NCI-H2107 (cell line): ENCODE results near the gene AGAP1.
A peak's percentile ranks its signal among the peaks of the same experiment; 100 is the strongest.

ENCODE experiments used
- DNase-seq: peaks from one replicate; lab custom pipeline; 2025; lab: John Stamatoyannopoulos, UW

AGAP1 gene

GRCh38 chr2:235508371-235509160, 14.7 kb downstream of the AGAP1 start:
- peak; percentile 35 for DNase-seq

- DNase-seq: no peak
Measured at GRCh38 chr2:235510318-235510717, 16.5 kb downstream of the AGAP1 start.

DNA sequence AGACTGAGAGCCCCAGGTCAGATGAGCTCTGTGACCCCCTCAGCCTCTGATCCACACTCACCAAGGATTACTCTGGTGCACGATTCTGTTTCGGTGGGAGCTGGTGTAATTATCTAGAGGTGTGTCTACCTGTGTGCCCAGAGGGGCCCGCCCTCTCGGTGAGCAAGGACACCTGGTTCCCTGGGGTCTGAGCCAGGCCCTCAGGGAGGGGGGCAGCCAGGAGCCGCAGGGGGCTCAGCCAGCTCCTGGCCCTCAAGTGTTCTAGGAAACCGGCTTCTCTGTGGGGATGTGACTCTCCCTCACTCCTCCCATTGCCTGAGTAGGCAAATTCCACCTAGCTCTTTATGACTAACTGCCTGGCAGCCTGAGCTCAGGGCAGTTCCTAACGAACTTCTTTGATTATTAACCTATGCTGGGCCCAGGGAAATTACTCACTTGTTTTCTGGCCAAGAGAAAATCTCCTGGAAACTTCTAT, 17.4 kb downstream of the AGAP1 start:
- DNase-seq: no peak

- no peak for DNase-seq
Measured at GRCh38 chr2:235511751-235512698, 18.2 kb downstream of the AGAP1 start.

DNA sequence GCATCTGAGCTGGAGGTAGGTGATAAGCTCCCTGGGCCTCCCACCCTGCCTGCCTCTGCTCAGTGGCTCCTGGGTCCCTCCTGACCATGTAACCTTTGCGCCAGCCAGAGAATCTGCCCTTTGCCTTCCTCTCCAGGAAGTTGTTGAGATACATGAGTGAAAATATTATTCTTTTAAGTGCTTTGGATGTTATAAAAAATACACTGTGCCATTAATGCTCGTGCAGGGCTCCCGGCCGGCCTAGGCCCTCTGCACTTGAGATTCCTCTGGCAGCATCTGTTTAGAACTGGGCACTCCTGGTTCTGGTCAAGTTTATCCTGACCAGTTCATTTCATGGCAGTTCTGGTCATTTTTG, 18.8 kb downstream of the AGAP1 start:
- no peak for DNase-seq

DNA sequence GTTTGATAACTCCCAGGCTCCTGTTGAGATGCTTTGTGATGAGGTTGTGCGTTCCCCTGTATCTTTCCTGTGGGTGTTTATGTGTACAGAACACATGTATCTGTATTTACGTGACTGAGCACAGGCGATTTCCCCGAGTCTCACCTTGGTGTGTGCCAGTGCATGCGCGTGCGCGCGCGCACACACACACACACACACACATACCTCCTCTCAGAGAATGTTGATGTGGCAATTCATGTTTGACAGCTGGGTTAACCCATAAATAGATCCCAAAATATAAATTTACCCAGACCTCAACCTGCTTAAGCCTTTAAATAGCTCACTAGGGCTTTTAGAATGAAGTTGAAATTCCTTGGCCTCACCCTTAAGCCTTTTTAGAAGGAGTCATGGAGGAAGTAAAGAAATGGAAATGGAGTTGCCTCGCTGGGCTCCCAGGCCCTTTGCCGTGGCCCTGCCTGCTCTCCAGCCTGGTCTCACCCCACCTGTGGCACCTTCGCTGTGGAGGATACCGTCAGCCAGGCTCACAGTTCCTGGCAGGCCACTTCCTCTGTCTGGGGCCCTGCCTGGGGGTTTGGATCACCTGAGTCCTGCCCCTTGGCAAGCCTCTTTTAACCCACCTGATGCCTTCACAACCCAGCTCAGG, 20.3 kb downstream of the AGAP1 start:
- DNase-seq: no peak

GRCh38 chr2:235514627-235515363, 21.0 kb downstream of the AGAP1 start:
- DNase-seq: no peak

DNA sequence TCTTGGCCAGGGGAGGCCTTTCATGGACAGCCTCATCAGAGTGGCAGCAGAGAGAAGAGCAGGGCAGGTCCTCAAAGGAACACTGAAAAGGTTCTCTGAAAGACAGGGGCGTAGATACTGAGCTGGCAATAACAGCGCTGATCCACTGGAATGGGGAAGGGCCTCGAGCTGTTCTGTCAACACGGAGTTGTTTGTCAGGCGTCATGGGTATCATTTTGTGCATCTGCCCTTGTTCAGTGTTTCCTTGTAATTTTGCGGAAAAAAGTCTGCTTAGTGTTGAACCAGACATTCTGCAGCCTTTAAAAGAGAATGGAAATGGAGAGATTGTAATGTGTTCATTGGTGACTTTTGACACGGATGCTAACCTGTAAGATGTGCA, 21.5 kb downstream of the AGAP1 start:
- no peak for DNase-seq

GRCh38 chr2:235515821-235516220, 22.0 kb downstream of the AGAP1 start:
- no peak for DNase-seq

DNA sequence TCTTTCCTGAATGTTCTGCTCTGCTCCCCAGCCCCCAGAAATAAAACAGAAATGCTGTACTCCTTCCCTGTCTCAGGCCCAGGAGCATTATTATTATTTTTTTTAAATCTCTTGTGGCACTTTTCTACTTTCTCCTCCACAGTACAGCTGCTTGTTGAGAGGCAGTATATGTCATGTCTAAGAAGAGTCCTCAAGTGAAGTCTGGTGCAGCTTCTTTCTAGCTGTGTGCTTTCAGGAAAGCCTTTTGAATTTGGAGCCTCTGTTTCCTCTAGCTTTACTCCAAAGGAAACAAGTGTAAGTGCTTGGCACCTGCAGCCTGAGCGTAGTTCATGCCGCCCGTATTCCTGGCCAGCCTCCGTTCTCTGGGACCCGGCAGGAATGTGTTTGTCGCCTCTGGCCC, 22.4 kb downstream of the AGAP1 start:
- no peak for DNase-seq

DNA sequence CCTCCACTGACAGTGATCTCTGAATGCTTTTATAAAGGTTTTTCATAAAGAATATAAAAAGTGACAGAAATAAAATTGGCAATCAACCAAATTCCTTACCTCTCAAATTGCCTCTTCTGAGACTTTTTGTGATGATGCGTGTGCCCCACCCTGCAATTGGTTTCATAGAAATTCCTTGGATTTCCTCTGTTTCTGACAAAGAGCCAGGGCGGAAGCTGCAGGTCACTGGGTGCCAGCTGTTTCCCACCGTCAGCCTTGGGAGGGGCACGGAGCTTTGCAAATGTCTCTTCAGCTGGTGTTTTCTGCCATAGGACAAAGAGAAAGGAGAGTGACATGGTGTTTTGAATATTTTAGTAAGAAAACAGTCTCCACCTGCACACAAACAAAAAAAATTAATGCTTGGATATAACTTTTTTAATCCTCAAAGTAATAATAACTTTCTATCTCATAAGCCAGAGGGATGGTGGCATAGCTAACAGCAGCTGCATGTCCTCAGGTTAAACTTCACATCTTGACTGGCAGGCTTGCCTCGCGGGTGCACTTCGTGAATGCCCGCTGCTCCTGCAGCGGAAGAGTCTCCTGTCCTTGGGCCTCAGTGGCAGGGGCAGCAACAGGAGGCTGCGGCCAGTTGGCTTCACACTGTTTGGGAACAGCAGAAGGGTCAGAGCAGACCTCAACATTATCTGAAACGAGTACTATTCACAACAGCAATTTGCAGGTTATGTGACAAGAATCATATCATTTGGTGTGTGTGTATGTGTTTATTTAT, 24.7 kb downstream of the AGAP1 start:
- no peak for DNase-seq

- DNase-seq: no peak
Measured at GRCh38 chr2:235520787-235521186, 26.9 kb downstream of the AGAP1 start.

- peak; percentile 37 for DNase-seq
Measured at GRCh38 chr2:235521844-235522243, 28.0 kb downstream of the AGAP1 start.

DNA sequence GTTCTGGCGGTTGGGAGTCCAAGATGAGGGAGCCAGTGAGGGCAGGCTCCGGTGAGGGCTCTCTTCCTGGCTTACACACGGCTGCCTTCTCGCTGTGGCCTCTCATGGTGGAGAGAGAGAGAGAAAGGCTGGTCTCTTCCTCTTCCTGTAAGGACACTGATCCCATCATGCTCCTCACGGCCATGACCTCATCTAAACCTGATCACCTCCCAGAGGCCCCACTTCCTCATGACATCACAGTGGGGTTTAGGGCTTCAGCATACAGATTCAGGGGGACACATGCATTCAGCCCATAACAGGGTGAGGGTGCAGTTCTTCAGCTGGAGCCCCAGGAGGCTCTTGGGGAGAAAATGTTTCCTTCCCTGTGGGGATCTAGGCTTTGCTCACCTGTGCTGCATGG, 29.2 kb downstream of the AGAP1 start:
- DNase-seq: no peak

DNA sequence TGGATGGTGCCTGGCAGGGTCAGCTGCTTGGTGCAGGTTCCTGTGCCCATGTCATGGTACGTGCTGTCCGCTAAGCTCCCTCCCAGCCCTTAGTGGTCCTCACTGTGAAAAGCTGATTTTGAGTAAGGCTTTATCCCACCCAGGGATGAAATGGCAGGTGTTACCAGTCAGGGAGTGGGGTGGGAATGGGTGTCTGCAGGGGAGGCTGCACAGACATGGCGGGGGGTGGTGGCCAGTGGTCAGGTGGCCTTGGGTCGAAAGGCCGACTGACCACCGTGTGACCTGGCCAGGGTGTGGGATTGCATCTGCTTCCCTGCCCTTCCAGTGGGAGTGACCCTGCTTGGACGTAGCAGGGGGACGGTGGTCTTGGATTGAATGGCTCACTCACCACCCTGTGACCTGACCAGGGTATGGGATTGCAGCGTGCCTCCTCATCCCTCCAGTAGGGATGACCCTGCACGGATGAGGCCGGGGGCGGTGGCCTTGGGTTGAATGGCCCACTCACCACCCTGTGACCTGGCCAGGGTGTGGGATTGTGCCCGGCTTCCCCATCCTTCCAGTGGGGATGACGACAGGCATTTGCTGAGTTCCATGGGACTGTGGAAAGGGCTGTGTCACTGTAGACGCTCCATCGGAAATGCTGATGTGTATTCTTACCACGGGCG, 29.8 kb downstream of the AGAP1 start:
- no peak for DNase-seq

- no peak for DNase-seq
Measured at GRCh38 chr2:235526166-235526565, 32.3 kb downstream of the AGAP1 start.

DNA sequence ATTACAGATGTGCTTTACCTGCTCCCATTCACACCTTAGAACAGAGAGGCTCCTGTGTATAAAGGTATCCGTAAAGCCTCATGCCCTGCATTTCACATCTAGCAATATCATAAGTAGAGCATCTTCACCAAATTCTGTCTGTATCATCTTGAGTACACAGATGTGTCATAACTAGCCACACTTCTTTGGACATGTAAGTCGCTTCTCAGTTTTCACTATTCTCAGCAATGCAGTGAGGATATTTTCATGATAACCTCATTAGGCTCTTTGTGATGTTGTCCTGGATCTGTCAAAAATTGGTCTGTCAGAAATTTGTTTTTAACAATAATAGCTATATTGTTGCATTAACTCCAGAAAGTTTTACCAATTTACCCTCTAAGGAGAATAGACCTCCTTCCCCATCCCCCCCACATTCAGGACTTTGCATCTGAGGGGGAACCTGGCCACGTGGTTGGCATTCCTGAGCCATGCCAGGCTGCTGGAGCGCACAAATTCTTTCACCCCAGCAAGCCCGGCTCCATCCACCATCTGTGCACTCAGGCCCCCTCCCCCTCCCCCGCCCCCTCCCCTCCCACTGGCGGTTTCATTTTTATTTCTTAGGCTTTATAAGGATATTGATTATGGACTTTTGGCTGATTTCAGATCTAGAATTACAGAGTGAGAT, 34.1 kb downstream of the AGAP1 start:
- no peak for DNase-seq

GRCh38 chr2:235529621-235530020, 35.8 kb downstream of the AGAP1 start:
- DNase-seq: no peak

DNA sequence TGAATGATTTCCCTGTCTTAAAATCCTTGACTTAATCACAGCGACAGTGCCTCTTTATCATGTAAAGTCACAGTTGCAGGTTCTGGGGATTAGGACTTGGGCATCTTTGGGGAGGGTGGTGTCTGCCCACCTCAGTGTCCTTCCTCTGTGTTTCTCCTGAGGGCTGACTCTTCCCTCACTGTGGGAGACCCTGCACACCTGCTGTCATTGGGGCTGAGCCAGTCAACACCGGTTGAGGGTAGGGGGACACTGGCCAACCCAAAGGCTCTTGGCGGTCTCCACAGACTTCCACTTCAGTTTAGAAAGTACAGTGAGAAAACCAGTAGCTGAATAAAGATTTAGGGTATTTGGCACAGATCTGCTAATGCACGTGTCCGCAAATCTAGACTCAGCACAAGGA, 36.9 kb downstream of the AGAP1 start:
- DNase-seq: no peak

- DNase-seq: no peak
Measured at GRCh38 chr2:235532307-235532706, 38.5 kb downstream of the AGAP1 start.
